IMR-90 (cell line): ENCODE results near the gene TCEAL4. TPM values are rescaled to one million over a fixed set of nuclear protein-coding genes. Genes with fewer than 3 reads are reported as not detected.

Experiments used
- ATAC-seq: fragments of 200-7000 bp; cut with Tn5 transposase; 2 replicates; pipeline ENCODE4 v1.9.1; 2020; ENCODE audit warnings: low read depth, mild to moderate bottlenecking, moderate library complexity
- BruUV-seq: library from RNA; stranded (reverse); fragments of 400-500 nt; replicated peaks from 2 replicates; lab custom pipeline; 2021; lab: Mats Ljungman, UMichigan
- CTCF ChIA-PET: fragments of 300-600 bp; formaldehyde crosslinking; extraction: SDS; loops from one replicate; lab custom pipeline; 2021; ENCODE audit warnings: antibody characterized with exemption; lab: Yijun Ruan, JAX
- POLR2A ChIA-PET: fragments of 300-600 bp; sonication (Branson Sonifier 250); formaldehyde crosslinking; loops from one replicate; lab custom pipeline; 2022; ENCODE audit warnings: antibody characterized with exemption; ENCODE audit not compliant: unreplicated experiment; lab: Charles Lee
- DNase-seq: peaks from one replicate; pipeline ENCODE4 v3.0.0; 2013
- H2AFZ ChIP-seq: replicated peaks from 2 replicates; pipeline ENCODE3; 2013; ENCODE audit warnings: low read length, mild to moderate bottlenecking; ENCODE audit not compliant: poor library complexity
- H2AK5ac ChIP-seq: 2 replicates; pipeline ENCODE4 v1.6.1; 2013; ENCODE audit warnings: low read depth, low read length, inconsistent platforms
- H2AK9ac ChIP-seq: replicated peaks from 2 replicates; pipeline ENCODE3; 2013; ENCODE audit warnings: mild to moderate bottlenecking, low read depth, low read length, moderate library complexity; ENCODE audit not compliant: poor library complexity
- H2BK120ac ChIP-seq: 2 replicates; pipeline ENCODE4 v1.6.1; 2013; ENCODE audit warnings: low read depth, low read length, inconsistent platforms
- H2BK15ac ChIP-seq: 3 replicates; pipeline ENCODE4 v1.6.1; 2013; ENCODE audit warnings: low read depth, low read length, inconsistent platforms
- H2BK20ac ChIP-seq: 2 replicates; pipeline ENCODE4 v1.6.1; 2013; ENCODE audit warnings: low read depth, mild to moderate bottlenecking, inconsistent platforms, low read length, moderate library complexity
- H2BK5ac ChIP-seq: 2 replicates; pipeline ENCODE4 v1.6.1; 2013; ENCODE audit warnings: mild to moderate bottlenecking, low read depth, low read length, inconsistent platforms; ENCODE audit not compliant: poor library complexity, severe bottlenecking
- H3K14ac ChIP-seq: replicated peaks from 2 replicates; pipeline ENCODE4 v1.6.1; 2013; ENCODE audit warnings: low read depth, low read length, inconsistent platforms
- H3K18ac ChIP-seq: 2 replicates; pipeline ENCODE4 v1.6.1; 2013; ENCODE audit warnings: low read depth, low read length, control low read depth
- H3K23ac ChIP-seq: 2 replicates; pipeline ENCODE4 v1.6.1; 2013; ENCODE audit warnings: low read depth, low read length, inconsistent platforms
- H3K27ac ChIP-seq: 2 replicates; pipeline ENCODE4 v1.5.1; 2013; ENCODE audit warnings: mild to moderate bottlenecking, control low read depth, low read length; ENCODE audit not compliant: insufficient read depth
- H3K27me3 ChIP-seq: 2 replicates; pipeline ENCODE4 v1.6.1; 2013; ENCODE audit warnings: low read length; ENCODE audit not compliant: control insufficient read depth, insufficient read depth
- H3K36me3 ChIP-seq: 2 replicates; pipeline ENCODE4 v1.6.1; 2013; ENCODE audit warnings: low read length, mixed read lengths; ENCODE audit not compliant: control insufficient read depth, insufficient read depth
- H3K4ac ChIP-seq: 2 replicates; pipeline ENCODE4 v1.6.1; 2013; ENCODE audit warnings: low read depth, low read length, inconsistent platforms
- H3K4me1 ChIP-seq: 2 replicates; pipeline ENCODE4 v1.6.1; 2013; ENCODE audit warnings: low read length, mixed read lengths; ENCODE audit not compliant: control insufficient read depth, insufficient read depth
- H3K4me2 ChIP-seq: 2 replicates; pipeline ENCODE4 v1.6.1; 2013; ENCODE audit warnings: low read depth, mild to moderate bottlenecking, control low read depth, low read length, moderate library complexity
- H3K4me3 ChIP-seq: 2 replicates; pipeline ENCODE4 v1.5.1; 2013; ENCODE audit warnings: low read depth, mild to moderate bottlenecking, control low read depth, low read length, moderate library complexity; ENCODE audit not compliant: insufficient read depth
- H3K56ac ChIP-seq: 2 replicates; pipeline ENCODE4 v1.6.1; 2013; ENCODE audit warnings: low read length, inconsistent platforms; ENCODE audit not compliant: insufficient read depth; ENCODE audit errors: extremely low read depth
- H3K79me1 ChIP-seq, 2 experiments: 2 replicates each; pipeline ENCODE4 v1.6.1; 2013; ENCODE audit warnings: low read length in 2 of 2, inconsistent platforms in 1 of 2, low read depth in 1 of 2
- H3K9ac ChIP-seq: 2 replicates; pipeline ENCODE4 v1.6.1; 2013; ENCODE audit warnings: low read depth, low read length, control low read depth
- H3K9me1 ChIP-seq: 2 replicates; pipeline ENCODE4 v1.6.1; 2013; ENCODE audit warnings: low read length, inconsistent platforms; ENCODE audit not compliant: insufficient read depth
- H3K9me3 ChIP-seq: 2 replicates; pipeline ENCODE4 v1.6.1; 2013; ENCODE audit warnings: low read length; ENCODE audit not compliant: control insufficient read depth, insufficient read depth
- H4K20me1 ChIP-seq: 2 replicates; pipeline ENCODE4 v1.6.1; 2013; ENCODE audit warnings: low read length, inconsistent platforms; ENCODE audit not compliant: insufficient read depth
- H4K5ac ChIP-seq: 2 replicates; pipeline ENCODE4 v1.6.1; 2013; ENCODE audit warnings: mild to moderate bottlenecking, low read depth, low read length, control low read depth
- H4K8ac ChIP-seq, 2 experiments: 2 replicates each; pipeline ENCODE4 v1.6.1; 2013; ENCODE audit warnings: low read depth in 2 of 2, low read length in 2 of 2, control low read depth in 1 of 2, inconsistent platforms in 1 of 2
- H4K91ac ChIP-seq: 2 replicates; pipeline ENCODE4 v1.6.1; 2013; ENCODE audit warnings: low read depth, low read length, inconsistent platforms; ENCODE audit not compliant: insufficient read depth
- CEBPB ChIP-seq: IDR thresholded peaks from 2 replicates; pipeline ENCODE4 v1.6.1; 2012; ENCODE audit warnings: low read depth, low read length, improper control_type of control experiment
- CHD1 ChIP-seq: IDR thresholded peaks from 2 replicates; pipeline ENCODE4 v1.6.1; 2012; ENCODE audit warnings: low read depth, low read length, improper control_type of control experiment
- SMC3 ChIP-seq: fragments of 150-350 bp; IDR thresholded peaks from 2 replicates; pipeline ENCODE4 v1.6.1; 2016; ENCODE audit warnings: low read depth, mild to moderate bottlenecking, antibody characterized with exemption, low read length, moderate library complexity
- dilution Hi-C: fragments of 300-500 bp; cut with HindIII; formaldehyde crosslinking; loops from one replicate; pipeline ENCODE4 v1.14.3; 2018; ENCODE audit warnings: low sequenced_read_pairs; ENCODE audit not compliant: unreplicated experiment
- in situ Hi-C: fragments of 300-500 bp; cut with MboI; formaldehyde crosslinking; loops from 3 replicates; pipeline ENCODE4 v1.14.3; 2019; ENCODE audit warnings: low sequenced_read_pairs, inconsistent platforms, mixed read lengths
- intact Hi-C: fragments of 100-400 bp; cut with micrococcal nuclease; formaldehyde crosslinking; loops from 2 replicates; pipeline ENCODE4 v1.10.0; 2022
- polyA plus RNA-seq, 3 experiments: library from polyadenylated mRNA; depleted of rRNA; stranded (reverse); fragments of >200 nt; gene quantifications; 2 replicates each; pipeline ENCODE4 v1.2.3, GENCODE V29; 2012; ENCODE audit warnings: low replicate concordance in 1 of 3
- total RNA-seq: library from RNA; depleted of rRNA; stranded (reverse); fragments of >200 nt; gene quantifications from 2 replicates; pipeline ENCODE4 v1.2.3, GENCODE V29; 2012
- TF ChIP-seq, protein P1 (sequence below): fragments of 150-350 bp; IDR thresholded peaks from 2 replicates; pipeline ENCODE4 v1.6.1; 2017; ENCODE audit warnings: mild to moderate bottlenecking, antibody characterized with exemption, low read length, low read depth

Gene TCEAL4
- total and polyA plus RNA-seq, 2 of the 4 experiments (the other 2 are of a cell fraction): 11.1 to 31.9 TPM

DNA sequence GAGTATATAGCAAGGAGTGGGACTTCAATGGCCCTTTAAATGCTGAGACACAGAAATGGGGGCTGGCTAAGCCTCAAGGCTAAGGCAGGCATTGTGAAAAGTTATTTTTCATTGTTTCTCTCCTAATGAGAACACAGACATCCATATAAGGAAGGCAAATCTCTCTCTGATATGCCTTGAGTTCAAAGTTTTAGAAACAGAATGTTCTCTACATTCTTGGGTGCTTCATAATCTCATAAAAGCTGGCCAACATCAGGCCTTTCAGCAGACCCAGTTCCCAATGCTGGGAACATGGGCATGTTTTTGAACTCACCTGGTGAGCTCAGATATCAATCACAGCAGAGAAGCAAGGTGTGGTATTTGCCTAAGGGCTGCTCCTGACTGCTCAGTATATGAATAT is 46.6 kb upstream of the TCEAL4 start:
- H4K8ac ChIP-seq: peak overlapping the region; percentile 50 to 69; a peak in 3 of 4 replicates
- H2AK5ac ChIP-seq: no peak overlapping the region
- no peak overlapping the region; the same call in 1 of the 2 replicates for H3K14ac ChIP-seq
- H3K4me1 ChIP-seq: peaks cover 2% of the 10 kb centered on the region
- H2BK15ac ChIP-seq: no peak overlapping the region
- DNase-seq (peak; percentile 21), ATAC-seq (peak; percentile 63)
- intact Hi-C loops (loop anchor here (5.0 kb wide), 1 partner anchor 94 kb away; no protein-coding TSS in a partner anchor), in situ Hi-C loops (loop anchor here (5.0 to 25.0 kb wide), 3 partner anchors 136 to 599 kb away; no protein-coding TSS in a partner anchor), dilution Hi-C loops (no loop called here)
- H3K18ac ChIP-seq: peak overlapping the region; percentile 38; the same call in 1 of the 2 replicates
- H3K27ac ChIP-seq: peak overlapping the region; percentile 48; the same call in 1 of the 2 replicates
- H4K5ac ChIP-seq: peak overlapping the region; percentile 54; the same call in 1 of the 2 replicates
- H3K79me1 ChIP-seq: no peaks in the 10 kb centered on the region
- peak overlapping the region; percentile 68; the same call in 1 of the 2 replicates for H4K91ac ChIP-seq
- H2AFZ ChIP-seq: no peak overlapping the region
- no peaks in the 10 kb centered on the region for H3K36me3 ChIP-seq
- H2BK5ac ChIP-seq: peak overlapping the region; percentile 64
- no peaks in the 10 kb centered on the region for H4K20me1 ChIP-seq
- no peaks in the 10 kb centered on the region for H3K9me1 ChIP-seq
- H3K23ac ChIP-seq: no peak overlapping the region
- H3K4ac ChIP-seq: 0 out of 2 replicates have a peak overlapping the region, but pooled peaks have one; percentile 33
- no peak overlapping the region for H3K56ac ChIP-seq
- peak overlapping the region; percentile 42; the same call in 1 of the 2 replicates for H2BK120ac ChIP-seq
- TF ChIP-seq, protein P1, sequence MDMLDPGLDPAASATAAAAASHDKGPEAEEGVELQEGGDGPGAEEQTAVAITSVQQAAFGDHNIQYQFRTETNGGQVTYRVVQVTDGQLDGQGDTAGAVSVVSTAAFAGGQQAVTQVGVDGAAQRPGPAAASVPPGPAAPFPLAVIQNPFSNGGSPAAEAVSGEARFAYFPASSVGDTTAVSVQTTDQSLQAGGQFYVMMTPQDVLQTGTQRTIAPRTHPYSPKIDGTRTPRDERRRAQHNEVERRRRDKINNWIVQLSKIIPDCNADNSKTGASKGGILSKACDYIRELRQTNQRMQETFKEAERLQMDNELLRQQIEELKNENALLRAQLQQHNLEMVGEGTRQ: no peak
- TF ChIP-seq SMC3 (no peak), CHD1 (no peak), CEBPB (no peak)
- no peak overlapping the region for H3K4me2 ChIP-seq
- H3K9me3 ChIP-seq: no peaks in the 10 kb centered on the region
- H3K9ac ChIP-seq: no peak overlapping the region
- ChIA-PET POLR2A (no interaction called here), CTCF (no interaction called here)
- H3K27me3 ChIP-seq: peaks cover 4% of the 10 kb centered on the region; the same call in 1 of the 2 replicates
- H2BK20ac ChIP-seq: peak overlapping the region; percentile 39; the same call in 1 of the 2 replicates
- H2AK9ac ChIP-seq: no peak overlapping the region
- no peak overlapping the region for H3K4me3 ChIP-seq
- no TSS peak for BruUV-seq
